HG03432 (cell line): ENCODE measurements around the gene NKX6-2.
"Not testable (repeated sequence)": the region's sequence is repeated elsewhere in the genome, so short reads cannot be mapped to it uniquely, and the experiment has no call there.

Experiments
- ATAC-seq: cut with Tn5 transposase; IDR thresholded peaks from one replicate; pipeline ENCODE4 v1.9.1; 2021; ENCODE audit warnings: mild to moderate bottlenecking, moderate library complexity; ENCODE audit not compliant: unreplicated experiment

NKX6-2 gene

DNA sequence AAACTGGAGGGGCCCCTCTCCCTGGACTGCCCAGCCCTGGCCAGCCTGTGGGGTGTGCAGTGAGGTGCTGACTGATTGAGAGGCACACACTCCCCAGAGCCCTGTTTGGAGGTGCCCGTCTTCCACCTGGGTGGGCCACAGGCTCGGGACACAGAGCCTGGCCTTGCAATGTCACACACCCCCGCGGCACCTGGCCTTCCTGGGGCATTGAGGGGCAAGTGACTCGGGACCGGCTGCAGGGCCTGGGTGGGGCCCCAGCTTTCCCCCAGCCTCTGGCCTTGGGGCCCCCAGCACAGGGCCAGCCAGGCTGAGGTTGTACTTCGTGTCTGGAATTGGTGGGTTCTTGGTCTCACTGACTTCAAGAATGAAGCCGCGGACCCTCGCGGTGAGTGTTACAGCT is 13.9 kb upstream of the NKX6-2 start:
- no peak for ATAC-seq

DNA sequence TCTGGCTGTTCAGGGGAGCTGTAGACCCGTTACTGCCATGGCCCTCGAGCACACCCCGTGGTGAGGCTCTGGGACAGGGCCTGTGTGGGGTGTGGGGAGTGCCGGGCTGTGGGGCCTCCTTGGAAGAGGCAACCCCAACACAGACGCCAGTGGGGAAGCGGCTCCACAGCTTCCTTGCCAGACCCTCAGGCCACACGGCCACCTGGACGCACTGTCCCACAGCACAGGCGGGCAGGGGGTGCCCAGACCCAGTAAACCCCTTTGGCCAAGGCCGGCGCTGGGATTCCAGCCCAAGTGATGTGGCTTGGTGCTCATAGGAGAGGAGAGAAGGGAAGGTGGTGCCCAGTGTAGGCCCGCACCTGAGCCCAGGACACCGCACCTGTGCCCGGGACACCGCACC is 12.9 kb upstream of the NKX6-2 start:
- no peak for ATAC-seq

DNA sequence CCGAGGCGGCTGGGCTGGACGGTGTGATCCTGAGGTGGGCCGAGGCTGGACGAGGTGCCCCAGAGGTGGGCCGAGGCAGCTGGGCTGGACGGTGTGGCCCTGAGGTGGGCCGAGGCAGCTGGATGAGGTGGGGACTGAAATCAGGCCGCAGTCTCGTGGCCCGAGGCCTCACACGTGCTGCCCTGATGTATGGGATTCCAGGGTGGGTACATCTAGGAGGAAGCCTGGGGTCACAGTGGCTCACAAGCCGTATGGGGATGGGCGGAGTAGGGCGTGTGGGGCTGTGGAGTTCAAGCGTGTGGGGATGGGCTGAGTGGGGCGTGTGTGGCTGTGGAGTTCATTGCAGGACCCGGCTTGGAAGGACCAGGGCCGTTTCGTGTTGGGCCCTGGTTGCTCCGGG is 12.5 kb upstream of the NKX6-2 start:
- ATAC-seq = no peak

DNA sequence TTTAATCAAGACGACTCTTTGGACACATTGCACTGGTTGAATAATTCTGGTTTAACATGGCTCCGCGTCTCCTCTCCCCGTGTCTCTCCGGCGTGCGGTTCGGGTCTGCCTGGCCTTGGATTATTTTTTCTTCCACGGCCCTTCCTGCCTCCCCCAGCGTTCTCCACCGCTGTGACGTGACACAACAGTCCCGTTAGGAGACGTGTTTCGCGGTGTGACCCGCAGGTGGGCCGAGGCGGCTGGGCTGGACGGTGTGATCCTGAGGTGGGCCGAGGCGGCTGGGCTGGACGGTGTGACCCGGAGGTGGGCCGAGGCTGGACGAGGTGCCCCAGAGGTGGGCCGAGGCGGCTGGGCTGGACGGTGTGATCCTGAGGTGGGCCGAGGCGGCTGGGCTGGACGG is 12.0 kb upstream of the NKX6-2 start:
- not testable (repeated sequence) for ATAC-seq

DNA sequence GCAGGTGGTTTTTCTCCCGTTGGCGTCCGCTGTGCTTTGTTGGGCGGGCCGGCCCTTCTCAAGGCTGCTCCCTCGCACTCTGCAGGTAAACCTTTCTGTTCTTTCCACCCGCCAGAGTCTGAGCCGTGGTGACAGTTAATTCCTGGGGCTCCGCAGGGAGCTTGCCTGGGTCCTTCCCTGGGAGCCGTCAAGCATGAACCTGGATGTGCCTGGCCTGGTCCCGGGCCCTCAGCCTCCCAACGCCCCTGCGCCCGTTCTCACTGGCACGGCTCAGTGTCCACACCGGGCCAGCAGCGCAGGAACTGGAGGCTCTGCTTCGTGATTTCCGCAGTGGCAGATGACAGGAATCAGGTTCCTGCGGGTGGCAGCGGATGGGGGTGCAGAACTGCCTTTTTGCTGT is 10.9 kb upstream of the NKX6-2 start:
- ATAC-seq = no peak

DNA sequence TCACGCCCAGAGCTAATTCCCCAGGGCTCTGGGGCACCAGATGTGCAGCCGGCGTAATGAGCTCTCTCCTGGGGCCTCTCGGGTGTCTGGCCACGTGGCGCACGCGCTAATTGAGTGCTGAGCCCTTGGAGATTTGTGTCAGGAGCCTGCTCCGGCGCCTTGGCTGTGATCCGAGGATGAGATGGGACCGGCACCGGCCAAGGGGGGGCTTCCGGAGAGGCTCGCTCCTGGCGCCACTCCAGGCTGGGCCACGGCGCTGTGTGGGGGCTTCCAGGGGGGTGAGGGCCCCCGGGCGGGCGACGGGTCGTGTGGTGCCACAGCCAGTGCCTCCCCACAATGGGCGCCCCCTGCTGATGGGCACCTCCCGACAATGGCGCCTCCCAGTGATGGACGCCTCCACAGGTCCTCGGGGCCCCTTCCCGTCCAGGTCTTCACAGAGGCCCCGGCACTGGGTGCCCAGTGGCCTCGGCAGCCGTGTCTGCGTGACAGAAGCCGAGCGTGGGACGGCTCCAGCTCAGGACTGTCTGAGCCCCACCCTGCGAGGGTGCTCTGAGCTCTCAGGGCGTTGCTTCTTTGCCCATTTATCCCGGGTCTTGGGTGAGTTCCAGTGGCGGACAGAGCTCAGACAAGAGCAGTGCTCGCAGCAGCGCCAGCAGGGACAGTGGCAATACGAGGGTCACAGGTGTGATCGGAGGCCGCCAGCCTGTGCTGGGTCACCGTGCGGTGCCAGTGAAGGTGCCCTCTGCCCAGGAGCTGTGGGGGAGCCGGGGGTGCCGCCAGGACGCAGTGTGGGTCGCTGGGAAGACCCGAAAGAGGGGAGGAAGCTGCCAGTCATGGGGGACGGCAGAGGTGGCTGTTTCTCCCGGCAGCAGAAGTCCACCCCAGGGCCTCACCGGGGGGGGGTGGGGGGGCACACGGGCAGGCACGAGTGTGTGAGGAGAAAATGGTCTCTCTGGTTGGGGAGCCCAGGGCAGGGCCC is 8.2 kb upstream of the NKX6-2 start:
- no peak for ATAC-seq

DNA sequence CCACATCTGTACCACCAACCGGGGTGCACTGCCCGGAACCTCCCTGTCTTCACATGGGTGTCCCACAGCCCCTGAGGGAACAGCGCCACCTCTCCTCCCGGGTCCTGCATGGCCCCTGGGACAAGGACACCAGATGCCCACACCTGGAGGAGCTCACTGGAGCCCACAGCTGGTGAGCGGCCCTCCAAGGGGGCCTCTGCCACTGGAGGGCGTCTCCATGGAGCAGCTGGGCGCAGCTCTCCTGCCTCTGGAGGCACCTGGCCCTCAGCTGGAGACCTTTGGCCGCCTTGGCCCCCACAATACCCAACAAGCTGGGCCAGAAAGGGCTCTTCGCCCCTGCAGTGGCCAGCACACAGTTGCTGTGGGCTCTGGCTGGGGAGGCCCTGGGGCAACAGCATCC is 7.3 kb upstream of the NKX6-2 start:
- ATAC-seq = no peak

DNA sequence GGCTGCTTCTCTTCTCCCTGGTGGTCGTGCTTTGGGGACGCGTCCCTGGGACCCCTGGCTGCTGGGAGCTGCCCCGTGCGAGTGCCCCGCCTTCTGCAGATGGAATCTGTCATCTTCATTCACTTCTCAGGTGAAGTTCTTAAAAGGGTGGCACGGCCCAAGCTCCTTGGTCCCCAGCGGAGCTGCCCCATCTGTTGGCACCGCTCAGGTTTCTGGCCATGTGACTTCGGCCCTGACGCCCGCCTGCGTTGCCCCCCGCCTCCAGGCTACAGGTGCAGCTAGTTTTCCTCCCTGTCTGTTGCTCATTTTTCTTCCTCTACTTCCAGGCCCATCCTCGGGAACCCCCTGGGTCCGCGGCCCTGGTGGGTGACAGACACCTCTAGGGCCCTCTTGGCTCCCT is 6.8 kb upstream of the NKX6-2 start:
- ATAC-seq = no peak

DNA sequence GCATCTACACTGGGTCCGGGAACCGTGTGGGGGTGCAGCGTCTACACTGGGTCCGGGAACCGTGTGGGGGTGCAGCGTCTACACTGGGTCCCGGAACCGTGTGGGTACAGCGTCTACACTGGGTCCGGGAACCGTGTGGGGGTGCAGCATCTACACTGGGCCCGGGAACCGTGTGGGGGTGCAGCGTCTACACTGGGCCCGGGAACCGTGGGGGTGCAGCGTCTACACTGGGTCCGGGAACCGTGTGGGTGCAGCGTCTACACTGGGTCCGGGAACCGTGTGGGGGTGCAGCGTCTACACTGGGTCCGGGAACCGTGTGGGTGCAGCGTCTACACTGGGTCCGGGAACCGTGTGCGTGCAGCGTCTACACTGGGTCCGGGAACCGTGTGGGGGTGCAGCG is 6.2 kb upstream of the NKX6-2 start:
- not testable (repeated sequence) for ATAC-seq

DNA sequence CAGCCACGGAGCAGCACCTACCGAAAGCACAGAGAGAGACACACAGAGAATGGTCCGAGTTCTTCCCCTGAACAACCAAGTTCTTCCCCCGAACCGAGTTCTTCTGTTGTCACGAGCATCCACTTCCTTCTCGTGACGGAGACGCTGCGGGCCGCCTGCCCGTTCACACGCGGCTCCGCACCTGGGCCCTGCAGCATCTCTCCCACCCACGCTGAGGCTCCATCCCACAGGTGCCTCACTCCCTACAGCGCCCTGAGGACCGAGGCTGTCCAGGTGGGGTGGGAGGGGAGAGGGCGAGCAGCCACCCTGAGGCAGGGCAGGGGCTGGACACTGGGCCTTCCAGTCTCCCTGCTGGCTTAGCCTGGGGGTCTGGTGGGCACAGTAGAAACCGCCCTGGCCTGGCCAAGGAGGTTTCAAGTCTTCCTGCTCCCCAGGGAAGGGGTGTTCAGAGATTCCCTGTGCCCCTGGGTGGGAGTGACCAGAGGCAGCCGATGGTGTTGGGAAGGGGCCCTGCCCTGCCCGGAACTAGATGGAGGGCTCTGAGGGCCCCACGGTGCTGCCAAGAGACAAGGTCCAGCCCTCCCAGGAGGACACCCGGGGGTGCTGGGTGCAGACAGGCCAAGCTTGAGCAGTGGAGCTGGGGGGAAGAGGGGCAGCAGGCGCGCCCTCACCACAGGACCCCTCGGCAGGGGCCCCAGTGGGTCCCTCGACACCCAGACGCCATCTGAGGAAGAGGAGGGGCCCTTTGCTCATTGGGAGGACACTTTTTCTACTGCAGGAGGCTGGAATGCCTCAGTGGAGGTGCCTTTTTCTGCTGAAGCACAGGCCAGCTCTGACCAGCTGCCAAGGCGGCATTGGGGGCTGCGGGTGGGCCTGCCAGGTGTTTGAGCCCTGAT is 5.2 kb upstream of the NKX6-2 start:
- no peak for ATAC-seq

DNA sequence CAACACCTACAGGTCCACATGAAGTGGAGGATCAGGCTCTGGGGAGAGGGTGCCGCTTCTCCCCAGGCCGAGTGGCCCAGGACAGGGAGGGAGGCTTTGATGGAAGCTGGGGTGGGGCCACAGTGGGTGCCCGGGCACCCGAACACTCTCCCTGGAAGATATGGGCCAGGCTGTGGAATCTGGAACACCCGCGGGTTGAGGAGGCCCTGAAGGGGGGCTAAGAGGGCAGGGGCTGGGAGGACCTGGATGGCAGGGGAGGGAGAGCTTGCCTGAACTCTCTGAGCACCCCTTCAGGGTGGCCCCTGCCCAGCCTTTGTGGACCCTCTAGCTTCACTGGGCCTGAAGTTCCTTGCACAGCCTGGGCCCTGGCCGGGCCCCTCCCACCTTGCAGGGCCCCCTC is 4.5 kb upstream of the NKX6-2 start:
- no peak for ATAC-seq

DNA sequence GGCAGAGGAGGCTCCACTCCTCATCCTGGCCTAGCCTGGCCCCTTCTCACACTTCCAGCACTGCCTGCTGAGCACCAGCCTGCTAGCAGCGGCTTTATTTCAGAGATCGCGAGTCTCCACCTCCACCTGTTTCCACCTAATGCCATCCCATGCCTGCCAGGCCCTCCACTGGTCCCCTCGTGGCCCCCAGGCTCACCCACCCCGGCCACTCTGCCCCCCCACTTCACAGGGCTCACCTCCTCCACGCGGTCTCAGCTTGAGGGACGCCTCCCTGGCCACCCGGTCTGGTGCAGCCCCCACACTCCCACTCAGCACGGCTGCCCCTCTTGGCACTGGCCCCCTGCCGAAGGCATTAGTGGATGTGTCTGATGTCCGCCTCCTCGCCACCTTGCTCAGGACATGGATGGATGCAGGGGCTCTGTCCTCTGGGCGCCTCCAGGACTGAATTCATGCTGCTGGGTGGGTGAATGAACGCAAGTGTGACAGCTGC is 3.8 kb upstream of the NKX6-2 start:
- no peak for ATAC-seq

DNA sequence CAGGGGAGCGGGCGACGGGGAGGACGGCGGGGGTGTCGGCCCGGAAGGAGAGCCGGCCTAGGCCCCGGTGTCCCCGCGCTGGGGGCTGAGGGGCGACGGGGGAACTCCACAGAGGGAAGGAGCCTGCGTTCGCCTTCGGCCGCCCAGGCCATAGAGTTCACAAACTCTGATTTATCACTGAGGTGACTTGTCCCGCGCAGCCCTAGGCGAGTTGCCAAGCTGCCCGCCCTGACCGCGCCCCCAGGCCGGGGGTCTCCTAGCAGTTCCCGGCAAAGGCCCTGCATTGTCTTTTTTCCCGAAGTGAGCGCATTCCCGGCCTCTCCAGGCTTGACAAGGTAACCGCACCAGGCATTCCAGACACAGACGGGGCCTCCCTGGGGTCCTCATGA is 2.9 kb upstream of the NKX6-2 start:
- ATAC-seq = no peak

DNA sequence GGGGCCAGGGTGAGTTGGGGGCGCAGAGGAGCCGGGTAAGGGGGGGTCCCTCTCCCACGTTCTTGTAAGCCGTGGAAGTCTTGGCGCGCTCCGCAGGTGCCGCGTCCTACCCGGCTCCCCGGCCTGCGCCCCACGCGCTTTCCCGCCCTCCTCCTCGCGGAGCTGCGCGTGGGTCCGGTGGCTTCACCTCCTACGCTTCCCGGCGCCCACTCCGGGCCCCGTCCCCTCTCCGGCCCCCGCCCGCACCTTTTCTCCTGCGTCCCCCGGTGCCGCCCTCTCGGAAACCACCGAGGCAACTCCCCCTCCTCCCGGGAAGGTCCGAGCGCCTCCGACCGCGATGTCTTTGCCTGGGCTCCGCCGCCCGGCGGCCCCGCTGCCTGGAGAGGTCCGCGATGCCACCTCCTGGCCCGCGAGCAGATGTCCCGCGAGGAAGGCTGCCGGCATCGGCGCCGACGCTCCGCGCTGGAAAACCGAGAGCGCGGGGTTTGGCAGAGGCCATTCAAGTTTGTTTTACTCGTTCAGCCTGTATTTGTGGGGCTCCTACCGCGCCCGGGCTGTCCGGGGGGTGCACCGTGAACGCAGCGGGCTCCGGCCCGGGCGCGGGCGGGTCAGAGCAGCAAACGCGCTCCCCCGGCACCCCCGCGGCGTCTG is 2.4 kb upstream of the NKX6-2 start:
- ATAC-seq = no peak

DNA sequence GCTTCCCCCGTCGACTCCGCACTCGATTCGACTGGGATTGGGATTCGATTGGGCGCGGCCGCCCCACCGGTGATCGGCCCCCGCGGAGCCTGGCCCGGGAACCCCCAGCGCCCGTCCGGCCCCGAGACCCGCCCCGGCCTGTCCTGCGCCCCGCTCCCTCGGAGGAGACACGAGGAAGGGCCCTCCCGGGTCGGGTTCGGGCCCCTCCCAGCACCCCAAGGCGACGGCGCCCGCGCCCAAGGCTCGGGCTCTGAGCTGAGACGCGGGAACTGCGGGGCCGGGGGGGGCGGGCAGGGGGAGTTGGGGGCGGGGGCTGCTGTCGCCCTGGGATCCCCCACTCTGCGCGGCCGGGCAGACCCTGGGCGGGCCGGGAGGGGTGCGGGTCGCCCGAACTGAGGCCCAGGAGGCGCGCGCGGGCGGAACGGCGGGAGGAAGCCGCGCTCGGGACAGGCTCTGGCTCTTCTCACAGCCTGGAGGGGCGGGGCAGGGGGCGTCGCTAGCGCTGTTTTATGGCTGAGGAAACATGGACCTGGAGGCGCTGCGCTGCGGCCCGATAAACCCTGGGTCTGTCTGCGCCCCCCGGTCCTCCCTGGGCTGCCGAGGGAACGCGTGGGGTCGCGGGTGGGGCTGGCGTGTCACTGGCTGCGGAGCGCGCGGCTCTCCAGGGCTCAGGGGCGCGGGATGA is 1.7 kb upstream of the NKX6-2 start:
- ATAC-seq = no peak

DNA sequence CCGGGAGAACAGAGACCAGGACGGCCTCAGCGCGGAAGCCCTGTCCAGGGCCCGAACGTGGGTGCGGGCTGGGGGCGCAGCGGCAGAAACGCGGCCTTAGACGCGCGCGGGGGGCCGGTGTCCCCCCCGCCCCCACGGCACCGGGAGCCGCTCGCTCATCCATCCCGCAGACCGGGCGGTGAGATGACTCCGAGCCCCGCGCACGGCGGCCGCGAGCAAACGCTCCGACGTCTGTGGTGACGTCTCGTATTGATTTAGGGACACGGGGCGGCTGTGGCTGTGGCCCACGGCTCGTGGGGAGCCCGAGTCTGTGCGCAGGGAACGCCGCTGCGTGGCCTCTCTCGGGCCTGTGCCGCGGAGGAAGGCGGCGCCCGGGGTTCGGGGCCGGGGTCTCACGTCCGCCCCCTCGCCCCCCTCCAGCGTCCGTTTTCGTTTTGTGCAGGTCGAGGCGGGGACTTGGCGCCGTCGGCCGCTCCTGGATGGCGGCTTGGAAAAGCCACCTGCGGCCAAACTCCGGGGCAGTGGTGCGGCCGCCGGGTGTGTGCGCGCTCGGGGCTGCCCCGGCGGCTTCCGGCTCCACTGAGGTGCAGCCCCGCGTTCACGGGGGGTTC is 1.0 kb upstream of the NKX6-2 start:
- ATAC-seq = no peak

DNA sequence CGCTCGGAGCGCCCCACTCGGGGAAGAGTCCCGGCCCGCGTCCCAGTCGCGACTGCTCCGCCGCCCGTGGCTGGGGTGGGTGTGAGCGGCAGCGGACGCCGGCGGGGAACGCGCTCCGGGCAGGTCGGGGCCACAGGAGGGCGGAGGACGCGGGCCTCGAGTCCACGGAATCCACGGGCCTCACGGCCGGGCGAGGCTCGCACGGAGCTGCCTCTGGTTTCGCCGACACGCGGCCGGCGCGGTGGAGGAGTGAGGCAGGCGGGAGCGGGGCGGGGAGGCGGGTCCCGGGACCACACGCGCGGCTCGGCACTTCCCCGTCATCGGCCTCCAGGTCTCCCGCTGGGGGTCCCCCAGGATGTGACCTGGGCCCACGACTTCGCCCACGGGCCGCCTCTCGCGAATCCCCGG is 533 bp upstream of the NKX6-2 start:
- no peak for ATAC-seq

DNA sequence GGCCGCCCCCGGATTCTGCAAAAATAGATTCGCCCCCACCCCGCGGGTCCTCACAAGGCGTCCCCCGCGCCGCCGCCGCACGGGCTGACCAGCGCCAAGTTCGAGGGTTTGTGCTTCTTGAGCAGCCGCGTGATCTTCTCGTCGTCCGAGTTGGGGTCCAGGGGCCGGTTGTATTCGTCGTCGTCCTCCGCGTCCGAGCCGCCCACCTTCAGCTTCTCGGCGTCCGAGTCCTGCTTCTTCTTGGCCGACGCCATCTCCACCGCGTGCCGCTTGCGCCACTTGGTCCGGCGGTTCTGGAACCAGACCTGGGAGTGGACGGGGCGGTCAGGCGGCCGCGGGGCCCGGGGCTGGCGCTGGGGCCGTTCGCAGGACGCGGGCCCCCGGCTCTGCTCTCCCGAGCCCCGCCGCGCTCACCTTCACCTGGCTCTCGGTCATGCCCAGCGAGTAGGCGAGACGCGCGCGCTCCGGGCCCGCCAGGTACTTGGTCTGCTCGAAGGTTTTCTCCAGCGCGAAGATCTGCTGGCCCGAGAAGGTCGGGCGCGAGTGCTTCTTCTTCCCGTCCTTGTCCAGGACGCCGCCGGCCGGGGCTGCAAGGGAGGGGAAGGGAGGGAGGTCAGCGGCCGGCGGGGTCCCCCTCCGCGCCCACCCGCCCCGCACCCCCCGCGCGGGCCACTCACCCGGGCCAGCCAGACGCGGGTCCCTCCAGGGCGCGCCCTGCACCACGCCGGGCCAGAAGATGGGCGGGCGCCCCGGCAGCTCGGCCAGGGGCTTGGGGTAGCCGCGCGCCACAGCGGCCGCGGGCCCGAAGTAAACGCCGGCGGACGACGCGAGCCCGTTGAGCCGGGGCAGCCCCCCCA is 853 bp downstream of the NKX6-2 start:
- no peak for ATAC-seq
